Keratinocyte (primary cell): ENCODE results near the gene ASCC3. TPM values are rescaled to one million over a fixed set of nuclear protein-coding genes. Genes with fewer than 3 reads are reported as not detected.

ENCODE experiments used
- DNase-seq: peaks from one replicate; pipeline ENCODE4 v3.0.0-alpha.2; 2011; ENCODE audit warnings: low read depth, missing footprints, low spot score
- FAIRE-seq: peaks from 2 replicates; lab custom pipeline; 2011; peaks lifted over from hg19 to GRCh38; lab: Jason Lieb, UNC
- H2AFZ ChIP-seq: 2 replicates; pipeline ENCODE4 v1.6.0; 2012; ENCODE audit warnings: low read length, control low read depth, inconsistent platforms; ENCODE audit not compliant: control insufficient read depth
- H3K27ac ChIP-seq: 2 replicates; pipeline ENCODE4 v1.5.1; 2011; ENCODE audit warnings: low read length; ENCODE audit not compliant: control insufficient read depth, insufficient read depth
- H3K27me3 ChIP-seq: 3 replicates; pipeline ENCODE4 v1.6.0; 2011; ENCODE audit warnings: low read length; ENCODE audit not compliant: control insufficient read depth, insufficient read depth; ENCODE audit errors: extremely low read depth
- H3K36me3 ChIP-seq, 2 experiments: 2 replicates in 1 of 2; 3 replicates in 1 of 2; pipeline ENCODE4 v1.5.1; 2011; ENCODE audit warnings: low read length in 2 of 2, mild to moderate bottlenecking in 1 of 2; ENCODE audit not compliant: control insufficient read depth in 2 of 2, insufficient read depth in 2 of 2; ENCODE audit errors: extremely low read depth in 1 of 2
- H3K4me1 ChIP-seq: 3 replicates; pipeline ENCODE4 v1.5.1; 2011; ENCODE audit warnings: low read length; ENCODE audit not compliant: control insufficient read depth, insufficient read depth; ENCODE audit errors: extremely low read depth
- H3K4me2 ChIP-seq: 3 replicates; pipeline ENCODE4 v1.6.0; 2011; ENCODE audit warnings: low read depth, low read length; ENCODE audit not compliant: control insufficient read depth, insufficient read depth; ENCODE audit errors: extremely low read depth
- H3K4me3 ChIP-seq, 3 experiments: fragments of 200-600 bp in 1 of 3; sonication (generic) in 1 of 3; 2 replicates in 2 of 3; 3 replicates in 1 of 3; pipeline ENCODE4 v1.5.1; 2011 to 2016; ENCODE audit warnings: low read length in 3 of 3, mild to moderate bottlenecking in 3 of 3, control low read depth in 2 of 3, inconsistent platforms in 1 of 3, low read depth in 1 of 3, mixed read lengths in 1 of 3, mixed run types in 1 of 3, moderate library complexity in 1 of 3; ENCODE audit not compliant: control insufficient read depth in 2 of 3, insufficient read depth in 2 of 3; ENCODE audit errors: extremely low read depth in 1 of 3
- H3K79me2 ChIP-seq: 2 replicates; pipeline ENCODE4 v1.6.0; 2012; ENCODE audit warnings: low read length; ENCODE audit not compliant: control insufficient read depth, insufficient read depth
- H3K9ac ChIP-seq: 3 replicates; pipeline ENCODE4 v1.6.0; 2011; ENCODE audit warnings: low read length; ENCODE audit not compliant: control insufficient read depth, insufficient read depth; ENCODE audit errors: extremely low read depth
- H3K9me1 ChIP-seq: 3 replicates; pipeline ENCODE4 v1.6.0; 2011; ENCODE audit warnings: low read length; ENCODE audit not compliant: control insufficient read depth, insufficient read depth; ENCODE audit errors: extremely low read depth
- H3K9me3 ChIP-seq: 2 replicates; pipeline ENCODE4 v1.5.1; 2012; ENCODE audit warnings: low read depth, low read length; ENCODE audit not compliant: control insufficient read depth
- H4K20me1 ChIP-seq: 3 replicates; pipeline ENCODE4 v1.6.0; 2011; ENCODE audit warnings: low read length; ENCODE audit not compliant: control insufficient read depth, insufficient read depth; ENCODE audit errors: extremely low read depth
- CTCF ChIP-seq, 3 experiments: IDR thresholded peaks in 1 of 3; conservative IDR thresholded peaks in 1 of 3; optimal IDR thresholded peaks in 1 of 3; 2 replicates in 2 of 3; 3 replicates in 1 of 3; pipeline versions ENCODE3 to v1.5.1; 2011; ENCODE audit warnings: low read length in 3 of 3, mild to moderate bottlenecking in 3 of 3, moderate library complexity in 2 of 3, control low read depth in 1 of 3, inconsistent platforms in 1 of 3; ENCODE audit not compliant: insufficient read depth in 2 of 3; ENCODE audit errors: extremely low read depth in 1 of 3
- EZH2 ChIP-seq: IDR thresholded peaks from one replicate; pipeline ENCODE4 v1.6.1; 2012; ENCODE audit warnings: inconsistent platforms, mild to moderate bottlenecking, low read length, moderate library complexity
- dilution Hi-C: fragments of 300-500 bp; cut with MboI; formaldehyde crosslinking; loops from one replicate; pipeline ENCODE4 v1.7.0; 2020; ENCODE audit warnings: low sequenced_read_pairs; ENCODE audit not compliant: extremely low pct_ligation_motif_present
- polyA plus RNA-seq, 5 experiments: library from polyadenylated mRNA; depleted of rRNA in 3 of 5; stranded (reverse) in 3 of 5; stranded (forward) in 1 of 5; unstranded in 1 of 5; fragments of >200 nt; gene quantifications; 1 replicate in 1 of 5; 2 replicates in 3 of 5; 3 replicates in 1 of 5; pipeline versions ENCODE4 v1.2.1 to v1.2.3, GENCODE V29; 2011 to 2012; ENCODE audit warnings: missing spikeins in 2 of 5, low read depth in 1 of 5, low replicate concordance in 1 of 5

The ASCC3 gene
- polyA plus RNA-seq, 1 donor (not counting 4 experiments of a cell fraction or from before 2014, with no cell fraction given), result 58.6 TPM

- peaks cover 0 to 2% of the 10 kb centered on the region in 2 experiments for H3K36me3 ChIP-seq
- no peak for FAIRE-seq
- dilution Hi-C loops, result no loop called here
- H2AFZ ChIP-seq, result no peak overlapping the region
- no peaks in the 10 kb centered on the region for H3K27me3 ChIP-seq
- TF ChIP-seq CTCF (optimal IDR thresholded peaks at IDR 0.05 in 1 of 3, IDR thresholded peaks at IDR 0.05 in 1 of 3, conservative IDR thresholded peaks at IDR 0.05 in 1 of 3; ENCODE audit: extremely low read depth in 1 of 3, insufficient read depth in 2 of 3, low read length in 3 of 3) (no peak), EZH2 (no peak)
- H3K27ac ChIP-seq, result no peak overlapping the region
- no peak overlapping the region for H3K4me2 ChIP-seq
- H3K4me3 ChIP-seq, result no peak overlapping the region
- H3K9me1 ChIP-seq, result no peaks in the 10 kb centered on the region
- H3K79me2 ChIP-seq, result peaks cover 44% of the 10 kb centered on the region
- no peak overlapping the region for H3K9ac ChIP-seq
- no peak for DNase-seq
- peaks cover 3% of the 10 kb centered on the region for H3K4me1 ChIP-seq
- H4K20me1 ChIP-seq, result no peaks in the 10 kb centered on the region
- H3K9me3 ChIP-seq, result no peaks in the 10 kb centered on the region
Measured at GRCh38 chr6:100808638-100809275, 72.4 kb downstream of the ASCC3 start.

- H3K36me3 ChIP-seq, result peaks cover 0 to 2% of the 10 kb centered on the region in 2 experiments
- H3K9me3 ChIP-seq, result no peaks in the 10 kb centered on the region
- no peak overlapping the region for H3K27ac ChIP-seq
- TF ChIP-seq CTCF (optimal IDR thresholded peaks at IDR 0.05 in 1 of 3, IDR thresholded peaks at IDR 0.05 in 1 of 3, conservative IDR thresholded peaks at IDR 0.05 in 1 of 3; ENCODE audit: extremely low read depth in 1 of 3, insufficient read depth in 2 of 3, low read length in 3 of 3) (no peak), EZH2 (no peak)
- FAIRE-seq (no peak), DNase-seq (no peak)
- peaks cover 38% of the 10 kb centered on the region for H3K79me2 ChIP-seq
- peaks cover 3% of the 10 kb centered on the region for H3K4me1 ChIP-seq
- no peaks in the 10 kb centered on the region for H4K20me1 ChIP-seq
- peaks cover 2% of the 10 kb centered on the region for H3K9me1 ChIP-seq
- H3K27me3 ChIP-seq, result no peaks in the 10 kb centered on the region
- H3K4me2 ChIP-seq, result no peak overlapping the region
- H3K9ac ChIP-seq, result no peak overlapping the region
- H2AFZ ChIP-seq, result no peak overlapping the region
- H3K4me3 ChIP-seq, result no peak overlapping the region
- dilution Hi-C loops, result no loop called here
Measured at GRCh38 chr6:100806296-100806695, 74.8 kb downstream of the ASCC3 start.
